NCI-H524 treated with DMSO at 0.1 percent for 48 hours (cell line): Measurements from ENCODE around the gene GLCE.
"Not testable (repeated sequence)": the region's sequence is repeated elsewhere in the genome, so short reads cannot be mapped to it uniquely, and the experiment has no call there.

Source experiments
- DNase-seq: peaks from one replicate; lab custom pipeline; 2025; lab: John Stamatoyannopoulos, UW

Gene GLCE

GRCh38 chr15:69138963-69139362, 21.5 kb upstream of the GLCE start:
- no peak for DNase-seq

- peak; percentile 44 for DNase-seq
Observed at GRCh38 chr15:69140306-69140705, 20.1 kb upstream of the GLCE start.

GRCh38 chr15:69141286-69141701, 19.1 kb upstream of the GLCE start:
- no peak for DNase-seq

GRCh38 chr15:69141833-69142232, 18.6 kb upstream of the GLCE start:
- DNase-seq, result no peak

GRCh38 chr15:69143756-69144436, 16.5 kb upstream of the GLCE start:
- peak; percentile 98 for DNase-seq

- no peak for DNase-seq
Observed at GRCh38 chr15:69144530-69144929, 15.9 kb upstream of the GLCE start.

- DNase-seq, result no peak
Observed at GRCh38 chr15:69145149-69145693, 15.2 kb upstream of the GLCE start.

GRCh38 chr15:69145694-69146492, 14.5 kb upstream of the GLCE start:
- no peak for DNase-seq

- DNase-seq, result no peak
Observed at GRCh38 chr15:69146724-69147435, 13.6 kb upstream of the GLCE start.

GRCh38 chr15:69148465-69148864, 12.0 kb upstream of the GLCE start:
- DNase-seq, result no peak

GRCh38 chr15:69149163-69149562, 11.3 kb upstream of the GLCE start:
- DNase-seq, result no peak

GRCh38 chr15:69149803-69150202, 10.6 kb upstream of the GLCE start:
- no peak for DNase-seq

GRCh38 chr15:69150336-69150735, 10.1 kb upstream of the GLCE start:
- DNase-seq, result no peak

GRCh38 chr15:69150841-69151240, 9.6 kb upstream of the GLCE start:
- no peak for DNase-seq

- no peak for DNase-seq
Observed at GRCh38 chr15:69153046-69153445, 7.4 kb upstream of the GLCE start.

- DNase-seq, result not testable (repeated sequence)
Observed at GRCh38 chr15:69153587-69153986, 6.8 kb upstream of the GLCE start.

- DNase-seq, result no peak
Observed at GRCh38 chr15:69154078-69154477, 6.4 kb upstream of the GLCE start.

- no peak for DNase-seq
Observed at GRCh38 chr15:69154684-69155083, 5.8 kb upstream of the GLCE start.

- DNase-seq, result peak; percentile 99
Observed at GRCh38 chr15:69156736-69157381, 3.6 kb upstream of the GLCE start.

- no peak for DNase-seq
Observed at GRCh38 chr15:69158201-69158842, 2.1 kb upstream of the GLCE start.

GRCh38 chr15:69158843-69159240, 1.6 kb upstream of the GLCE start:
- DNase-seq, result no peak

- no peak for DNase-seq
Observed at GRCh38 chr15:69159805-69160140, 662 bp upstream of the GLCE start.
